ENCODE data around the gene KLHDC4. TPM values are rescaled to one million over a fixed set of nuclear protein-coding genes. Genes with fewer than 3 reads are reported as not detected.

KLHDC4 gene
- total RNA-seq, 6 experiments from 2014 or later = 18.4 to 23.7 (median 21.7) TPM

DNA sequence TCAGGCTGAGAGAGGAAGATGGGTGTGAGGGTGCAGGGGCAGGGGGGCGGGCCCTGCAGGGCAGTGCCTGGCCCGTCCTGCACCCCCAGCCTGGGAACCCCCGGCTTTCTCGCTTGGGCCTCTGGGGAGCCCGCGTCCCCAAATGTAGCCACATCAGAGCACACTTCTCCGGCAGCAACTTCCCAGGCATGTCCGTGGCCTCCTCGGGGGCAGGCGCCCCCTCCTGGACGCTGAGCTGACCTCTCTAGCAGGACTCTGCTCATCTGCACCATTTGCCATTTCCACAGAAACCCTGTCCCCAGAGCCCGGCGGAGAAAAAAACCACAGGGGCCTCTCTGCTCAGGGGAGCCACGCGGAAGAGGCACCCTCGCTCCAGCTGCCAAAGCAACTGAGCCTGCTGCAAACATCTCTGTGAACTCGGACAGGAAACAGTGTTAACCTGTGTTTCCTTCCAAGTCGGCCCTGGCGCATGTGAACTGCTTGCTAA, 63.4 kb downstream of the KLHDC4 start:
- no peaks in the 10 kb centered on the region for H3K4me1 Mint-ChIP-seq (ENCODE audit: low read depth)
- no peaks in the 10 kb centered on the region for H3K27me3 Mint-ChIP-seq (ENCODE audit: insufficient read depth)
- no peak overlapping the region for H3K27ac Mint-ChIP-seq
- peaks cover 5% of the 10 kb centered on the region; the same call in 1 of the 2 replicates for H3K36me3 Mint-ChIP-seq (ENCODE audit: low read depth)
- TF ChIP-seq, protein P1, sequence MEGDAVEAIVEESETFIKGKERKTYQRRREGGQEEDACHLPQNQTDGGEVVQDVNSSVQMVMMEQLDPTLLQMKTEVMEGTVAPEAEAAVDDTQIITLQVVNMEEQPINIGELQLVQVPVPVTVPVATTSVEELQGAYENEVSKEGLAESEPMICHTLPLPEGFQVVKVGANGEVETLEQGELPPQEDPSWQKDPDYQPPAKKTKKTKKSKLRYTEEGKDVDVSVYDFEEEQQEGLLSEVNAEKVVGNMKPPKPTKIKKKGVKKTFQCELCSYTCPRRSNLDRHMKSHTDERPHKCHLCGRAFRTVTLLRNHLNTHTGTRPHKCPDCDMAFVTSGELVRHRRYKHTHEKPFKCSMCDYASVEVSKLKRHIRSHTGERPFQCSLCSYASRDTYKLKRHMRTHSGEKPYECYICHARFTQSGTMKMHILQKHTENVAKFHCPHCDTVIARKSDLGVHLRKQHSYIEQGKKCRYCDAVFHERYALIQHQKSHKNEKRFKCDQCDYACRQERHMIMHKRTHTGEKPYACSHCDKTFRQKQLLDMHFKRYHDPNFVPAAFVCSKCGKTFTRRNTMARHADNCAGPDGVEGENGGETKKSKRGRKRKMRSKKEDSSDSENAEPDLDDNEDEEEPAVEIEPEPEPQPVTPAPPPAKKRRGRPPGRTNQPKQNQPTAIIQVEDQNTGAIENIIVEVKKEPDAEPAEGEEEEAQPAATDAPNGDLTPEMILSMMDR (IDR thresholded peaks at IDR 0.05) = peak; percentile 75
- no peaks in the 10 kb centered on the region for H3K9me3 Mint-ChIP-seq
- no peak overlapping the region for H3K4me3 Mint-ChIP-seq
- DNase-seq = no peak

DNA sequence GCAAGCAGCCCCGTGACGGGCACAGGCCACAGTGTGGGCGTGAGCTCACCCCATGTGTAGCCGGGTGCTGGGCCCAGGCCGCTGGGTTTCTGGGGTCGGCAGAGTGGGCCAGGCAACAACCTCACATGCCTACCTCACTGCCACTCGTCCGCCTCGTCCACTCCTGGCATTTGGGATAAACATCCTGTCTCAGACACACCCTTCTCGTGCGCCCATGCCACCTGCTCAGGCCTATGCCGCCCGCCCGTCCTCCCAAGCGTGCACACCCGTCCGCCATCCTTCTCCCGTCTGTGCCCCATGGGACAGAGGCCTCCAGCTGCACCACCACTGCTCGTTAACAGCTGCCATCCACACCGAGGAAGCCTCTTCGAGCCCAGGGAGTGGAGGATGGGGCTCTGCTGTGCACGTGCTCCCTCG, 64.3 kb downstream of the KLHDC4 start:
- Mint-ChIP-seq H3K4me3 (no peak overlapping the region), H3K27me3 (ENCODE audit: insufficient read depth) (no peaks in the 10 kb centered on the region), H3K9me3 (no peaks in the 10 kb centered on the region), H3K27ac (no peak overlapping the region), H3K36me3 (ENCODE audit: low read depth) (peaks cover 5% of the 10 kb centered on the region; the same call in 1 of the 2 replicates), H3K4me1 (ENCODE audit: low read depth) (no peaks in the 10 kb centered on the region)
- no peak for DNase-seq
- TF ChIP-seq, protein P1 (IDR thresholded peaks at IDR 0.05) = no peak

DNA sequence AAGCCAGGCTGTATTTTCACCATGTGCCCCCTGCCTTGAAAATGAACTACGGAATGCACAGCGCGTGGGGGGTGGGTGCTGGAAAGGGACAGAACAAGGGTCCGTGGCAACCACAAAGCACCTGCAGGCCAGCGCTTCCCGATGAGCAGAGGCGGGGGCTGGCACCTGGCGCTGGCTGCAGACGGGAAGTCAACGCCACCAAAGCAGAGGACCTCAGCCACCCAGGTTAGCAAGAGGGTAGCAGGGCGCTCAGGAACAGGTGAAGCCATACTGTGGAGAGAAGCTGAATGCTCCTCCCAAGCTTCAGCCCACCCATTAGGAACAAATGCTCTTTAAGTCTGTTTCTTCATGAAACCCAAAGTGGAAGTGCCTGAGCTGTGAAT, 64.7 kb downstream of the KLHDC4 start:
- no peaks in the 10 kb centered on the region for H3K4me1 Mint-ChIP-seq (ENCODE audit: low read depth)
- H3K27ac Mint-ChIP-seq = no peak overlapping the region
- DNase-seq = no peak
- TF ChIP-seq, protein P1 (IDR thresholded peaks at IDR 0.05) = no peak
- no peaks in the 10 kb centered on the region for H3K9me3 Mint-ChIP-seq
- H3K36me3 Mint-ChIP-seq (ENCODE audit: low read depth) = peaks cover 5% of the 10 kb centered on the region; the same call in 1 of the 2 replicates
- no peaks in the 10 kb centered on the region for H3K27me3 Mint-ChIP-seq (ENCODE audit: insufficient read depth)
- no peak overlapping the region for H3K4me3 Mint-ChIP-seq

DNA sequence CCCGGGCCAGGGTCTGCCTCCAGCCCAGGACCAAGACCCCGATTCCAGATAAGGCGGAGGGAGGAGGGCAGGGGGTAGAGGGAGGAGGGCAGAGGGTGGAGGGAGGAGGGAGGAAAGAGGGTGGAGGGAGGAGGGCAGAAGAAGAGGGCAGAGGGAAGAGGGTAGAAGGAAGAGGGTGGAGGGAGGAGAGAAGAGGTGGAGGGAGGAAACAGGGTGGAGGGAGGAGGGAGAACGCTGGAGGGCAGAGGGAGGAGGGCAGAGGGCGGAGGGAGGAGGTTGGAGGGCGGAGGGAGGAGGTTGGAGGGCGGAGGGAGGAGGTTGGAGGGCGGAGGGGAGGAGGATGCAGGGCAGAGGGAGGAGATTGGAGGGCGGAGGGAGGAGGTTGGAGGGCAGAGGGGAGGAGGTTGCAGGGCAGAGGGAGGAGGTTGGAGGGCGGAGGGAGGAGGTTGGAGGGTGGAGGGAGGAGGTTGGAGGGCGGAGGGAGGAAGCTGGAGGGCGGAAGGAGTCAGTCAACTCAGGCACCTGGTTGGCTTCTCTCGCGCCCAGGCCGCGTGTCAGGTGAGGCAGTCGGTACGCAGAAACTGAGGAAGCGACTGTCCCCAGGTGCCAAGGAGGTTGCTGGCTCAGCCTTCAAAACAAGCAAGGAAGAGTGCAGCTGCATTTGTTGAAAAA, 65.2 kb downstream of the KLHDC4 start:
- H3K27me3 Mint-ChIP-seq (ENCODE audit: insufficient read depth) = peaks cover 2% of the 10 kb centered on the region; the same call in 1 of the 2 replicates
- H3K36me3 Mint-ChIP-seq (ENCODE audit: low read depth) = peaks cover 5% of the 10 kb centered on the region; the same call in 1 of the 2 replicates
- no peak for DNase-seq
- no peak overlapping the region for H3K4me3 Mint-ChIP-seq
- no peaks in the 10 kb centered on the region for H3K4me1 Mint-ChIP-seq (ENCODE audit: low read depth)
- TF ChIP-seq, protein P1 (IDR thresholded peaks at IDR 0.05) = no peak
- no peak overlapping the region for H3K27ac Mint-ChIP-seq
- H3K9me3 Mint-ChIP-seq = no peaks in the 10 kb centered on the region

DNA sequence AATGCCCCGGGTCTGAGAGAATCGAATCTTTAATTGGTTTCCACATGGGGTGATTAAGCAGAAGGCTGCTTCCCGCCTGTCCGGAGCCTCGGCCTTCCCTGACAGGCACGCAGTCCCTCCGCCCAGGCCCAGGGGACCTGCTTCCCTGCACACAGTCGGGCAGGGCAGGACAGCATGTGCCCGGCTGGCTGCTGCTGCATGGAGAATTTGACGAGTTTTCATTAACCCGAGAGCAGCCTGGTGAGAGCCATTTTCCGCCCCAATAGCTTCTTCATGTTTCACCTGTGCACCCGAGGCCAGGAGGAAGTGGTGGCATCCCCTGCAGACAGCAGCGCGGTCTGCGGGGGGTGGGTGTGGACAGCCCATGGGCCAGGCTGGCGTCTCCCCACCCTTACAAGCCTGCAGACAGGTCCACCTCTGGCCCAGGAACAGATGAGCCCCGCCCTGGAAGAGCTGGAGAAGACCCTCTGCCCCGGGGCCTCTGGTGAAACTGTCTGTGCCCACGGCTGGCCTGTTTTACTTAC, 67.0 kb downstream of the KLHDC4 start:
- Mint-ChIP-seq H3K27me3 (ENCODE audit: insufficient read depth) (peaks cover 2% of the 10 kb centered on the region; the same call in 1 of the 2 replicates), H3K4me1 (ENCODE audit: low read depth) (no peaks in the 10 kb centered on the region), H3K4me3 (no peak overlapping the region), H3K36me3 (ENCODE audit: low read depth) (peaks cover 5% of the 10 kb centered on the region; the same call in 1 of the 2 replicates), H3K9me3 (no peaks in the 10 kb centered on the region), H3K27ac (no peak overlapping the region)
- no peak for DNase-seq
- TF ChIP-seq, protein P1 (IDR thresholded peaks at IDR 0.05) = no peak

Measured in HFFc6 (cell line).